ENCODE data around the gene DKK2.

GRCh38 chr4:107017443-107018343 lies 18.4 kb downstream of the DKK2 start:
- TF ChIP-seq POLR2A (IDR thresholded peaks at IDR 0.05): no peak
- TF ChIP-seq CTCF (IDR thresholded peaks at IDR 0.05): no peak
